ENCODE data around the gene SIGLEC15. TPM values are rescaled to one million over a fixed set of nuclear protein-coding genes. Genes with fewer than 3 reads are reported as not detected.
"Not testable (repeated sequence)": the region's sequence is repeated elsewhere in the genome, so short reads cannot be mapped to it uniquely, and the experiment has no call there.

SIGLEC15 gene
- total RNA-seq, 1 experiment from 2014 or later = 0.92 TPM

GRCh38 chr18:45826084-45826483, 609 bp downstream of the SIGLEC15 start:
- BruUV-seq (replicated peaks) = no TSS peak
- ChIA-PET CTCF (no interaction called here), POLR2A (ENCODE audit: low non-redundant PET) (no interaction called here)
- TF ChIP-seq, protein P1, sequence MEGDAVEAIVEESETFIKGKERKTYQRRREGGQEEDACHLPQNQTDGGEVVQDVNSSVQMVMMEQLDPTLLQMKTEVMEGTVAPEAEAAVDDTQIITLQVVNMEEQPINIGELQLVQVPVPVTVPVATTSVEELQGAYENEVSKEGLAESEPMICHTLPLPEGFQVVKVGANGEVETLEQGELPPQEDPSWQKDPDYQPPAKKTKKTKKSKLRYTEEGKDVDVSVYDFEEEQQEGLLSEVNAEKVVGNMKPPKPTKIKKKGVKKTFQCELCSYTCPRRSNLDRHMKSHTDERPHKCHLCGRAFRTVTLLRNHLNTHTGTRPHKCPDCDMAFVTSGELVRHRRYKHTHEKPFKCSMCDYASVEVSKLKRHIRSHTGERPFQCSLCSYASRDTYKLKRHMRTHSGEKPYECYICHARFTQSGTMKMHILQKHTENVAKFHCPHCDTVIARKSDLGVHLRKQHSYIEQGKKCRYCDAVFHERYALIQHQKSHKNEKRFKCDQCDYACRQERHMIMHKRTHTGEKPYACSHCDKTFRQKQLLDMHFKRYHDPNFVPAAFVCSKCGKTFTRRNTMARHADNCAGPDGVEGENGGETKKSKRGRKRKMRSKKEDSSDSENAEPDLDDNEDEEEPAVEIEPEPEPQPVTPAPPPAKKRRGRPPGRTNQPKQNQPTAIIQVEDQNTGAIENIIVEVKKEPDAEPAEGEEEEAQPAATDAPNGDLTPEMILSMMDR (conservative IDR thresholded peaks at IDR 0.05; ENCODE audit: low read depth, low read length) = no peak
- no peak for TF ChIP-seq EZH2 (IDR thresholded peaks at IDR 0.05; ENCODE audit: borderline replicate concordance, low read depth, low read length, poor library complexity, severe bottlenecking)
- Histone ChIP-seq H3K27ac (ENCODE audit: low read depth, low read length, poor library complexity, severe bottlenecking) (no peak overlapping the region), H3K4me1 (ENCODE audit: insufficient read depth, low read length, poor library complexity, severe bottlenecking) (peaks cover 7% of the 10 kb centered on the region), H3K36me3 (ENCODE audit: insufficient read depth, low read length, poor library complexity, severe bottlenecking) (no peaks in the 10 kb centered on the region), H3K4me3 (ENCODE audit: low read depth, low read length, poor library complexity, severe bottlenecking) (no peak overlapping the region), H3K9me3 (ENCODE audit: low read depth, low read length, poor library complexity, severe bottlenecking) (no peaks in the 10 kb centered on the region), H3K27me3 (replicated peaks; ENCODE audit: insufficient read depth, low read depth, low read length, poor library complexity) (no peaks in the 10 kb centered on the region)
- DNase-seq (ENCODE audit: low spot score) = no peak
- intact Hi-C loops (cut with micrococcal nuclease; ENCODE audit: unreplicated experiment) = no loop called here

- H3K9me3 ChIP-seq (ENCODE audit: low read depth, low read length, poor library complexity, severe bottlenecking); BruUV-seq (replicated peaks); intact Hi-C loops (cut with micrococcal nuclease; ENCODE audit: unreplicated experiment); H3K4me1 ChIP-seq (ENCODE audit: insufficient read depth, low read length, poor library complexity, severe bottlenecking); POLR2A ChIA-PET (ENCODE audit: low non-redundant PET); DNase-seq (ENCODE audit: low spot score); CTCF ChIA-PET; H3K27me3 ChIP-seq (replicated peaks; ENCODE audit: insufficient read depth, low read depth, low read length, poor library complexity); H3K4me3 ChIP-seq (ENCODE audit: low read depth, low read length, poor library complexity, severe bottlenecking); H3K27ac ChIP-seq (ENCODE audit: low read depth, low read length, poor library complexity, severe bottlenecking); H3K36me3 ChIP-seq (ENCODE audit: insufficient read depth, low read length, poor library complexity, severe bottlenecking): not testable (repeated sequence)
Observed at GRCh38 chr18:45826716-45827115, 1.2 kb downstream of the SIGLEC15 start.

GRCh38 chr18:45828917-45829811, 3.7 kb downstream of the SIGLEC15 start:
- DNase-seq (ENCODE audit: low spot score) = no peak
- CTCF ChIA-PET = no interaction called here
- POLR2A ChIA-PET (ENCODE audit: low non-redundant PET) = no interaction called here
- intact Hi-C loops (cut with micrococcal nuclease; ENCODE audit: unreplicated experiment) = no loop called here
- Histone ChIP-seq H3K27ac (ENCODE audit: low read depth, low read length, poor library complexity, severe bottlenecking) (no peak overlapping the region), H3K4me3 (ENCODE audit: low read depth, low read length, poor library complexity, severe bottlenecking) (no peak overlapping the region), H3K36me3 (ENCODE audit: insufficient read depth, low read length, poor library complexity, severe bottlenecking) (no peaks in the 10 kb centered on the region), H3K4me1 (ENCODE audit: insufficient read depth, low read length, poor library complexity, severe bottlenecking) (peaks cover 7% of the 10 kb centered on the region), H3K27me3 (replicated peaks; ENCODE audit: insufficient read depth, low read depth, low read length, poor library complexity) (peaks cover 2% of the 10 kb centered on the region), H3K9me3 (ENCODE audit: low read depth, low read length, poor library complexity, severe bottlenecking) (no peaks in the 10 kb centered on the region)
- no TSS peak for BruUV-seq (replicated peaks)
- no peak for TF ChIP-seq EZH2 (IDR thresholded peaks at IDR 0.05; ENCODE audit: borderline replicate concordance, low read depth, low read length, poor library complexity, severe bottlenecking)
- TF ChIP-seq, protein P1 (conservative IDR thresholded peaks at IDR 0.05; ENCODE audit: low read depth, low read length) = no peak

- H3K36me3 ChIP-seq (ENCODE audit: insufficient read depth, low read length, poor library complexity, severe bottlenecking) = no peaks in the 10 kb centered on the region
- H3K4me1 ChIP-seq (ENCODE audit: insufficient read depth, low read length, poor library complexity, severe bottlenecking) = peaks cover 7% of the 10 kb centered on the region
- H3K27me3 ChIP-seq (replicated peaks; ENCODE audit: insufficient read depth, low read depth, low read length, poor library complexity) = peaks cover 8% of the 10 kb centered on the region
- CTCF ChIA-PET = interaction anchor here (0.7 kb wide), 1 partner anchor 77 kb away, joined by 5 read pairs; no protein-coding TSS in a partner anchor
- no peak for DNase-seq (ENCODE audit: low spot score)
- TF ChIP-seq, protein P1 (conservative IDR thresholded peaks at IDR 0.05; ENCODE audit: low read depth, low read length) = no peak
- TF ChIP-seq EZH2 (IDR thresholded peaks at IDR 0.05; ENCODE audit: borderline replicate concordance, low read depth, low read length, poor library complexity, severe bottlenecking) = no peak
- no peaks in the 10 kb centered on the region for H3K9me3 ChIP-seq (ENCODE audit: low read depth, low read length, poor library complexity, severe bottlenecking)
- intact Hi-C loops (cut with micrococcal nuclease; ENCODE audit: unreplicated experiment) = no loop called here
- BruUV-seq (replicated peaks) = no TSS peak
- no peak overlapping the region for H3K27ac ChIP-seq (ENCODE audit: low read depth, low read length, poor library complexity, severe bottlenecking)
- POLR2A ChIA-PET (ENCODE audit: low non-redundant PET) = no interaction called here
- H3K4me3 ChIP-seq (ENCODE audit: low read depth, low read length, poor library complexity, severe bottlenecking) = no peak overlapping the region
Observed at GRCh38 chr18:45829855-45830254, 4.4 kb downstream of the SIGLEC15 start.

Measured in A673 (cell line).